GM18520 (cell line): ENCODE results near the gene CACNA1B.
"Not testable (repeated sequence)": the region's sequence is repeated elsewhere in the genome, so short reads cannot be mapped to it uniquely, and the experiment has no call there.

Experiments used
- ATAC-seq: cut with Tn5 transposase; IDR thresholded peaks from one replicate; pipeline ENCODE4 v1.9.1; 2021; ENCODE audit not compliant: unreplicated experiment

The CACNA1B gene

DNA sequence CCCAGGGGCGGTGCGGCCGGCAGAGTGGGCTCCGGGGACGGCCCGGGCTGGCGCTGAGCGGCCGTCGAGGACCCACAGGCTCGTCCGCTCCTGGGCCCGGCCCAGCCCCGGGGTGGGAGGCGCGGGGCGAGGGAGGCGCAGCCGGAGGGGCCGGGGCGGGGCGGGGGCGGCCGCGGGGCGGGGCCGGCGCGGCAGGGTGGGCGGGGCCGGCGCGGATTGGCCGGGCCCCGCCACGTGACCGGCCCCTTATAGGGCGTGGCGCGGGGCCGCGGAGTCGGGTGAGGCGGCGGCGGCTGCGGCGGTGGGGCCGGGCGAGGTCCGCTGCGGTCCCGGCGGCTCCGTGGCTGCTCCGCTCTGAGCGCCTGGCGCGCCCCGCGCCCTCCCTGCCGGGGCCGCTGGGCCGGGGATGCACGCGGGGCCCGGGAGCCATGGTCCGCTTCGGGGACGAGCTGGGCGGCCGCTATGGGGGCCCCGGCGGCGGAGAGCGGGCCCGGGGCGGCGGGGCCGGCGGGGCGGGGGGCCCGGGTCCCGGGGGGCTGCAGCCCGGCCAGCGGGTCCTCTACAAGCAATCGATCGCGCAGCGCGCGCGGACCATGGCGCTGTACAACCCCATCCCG is at the start of gene CACNA1B:
TSS of gene CACNA1B (plus strand) at position 277 of the 617 bp plus-strand sequence. CDS start at position 429, 152 bp downstream.
- ATAC-seq: not testable (repeated sequence)

- ATAC-seq: no peak
These were observed 49.6 kb upstream of the CACNA1B start for GRCh38 chr9:137827908-137828526.

GRCh38 chr9:137828527-137829259 is 48.9 kb upstream of the CACNA1B start:
- ATAC-seq: no peak

GRCh38 chr9:137829260-137829996 is 48.2 kb upstream of the CACNA1B start:
- no peak for ATAC-seq

- no peak for ATAC-seq
These were observed 45.3 kb upstream of the CACNA1B start for GRCh38 chr9:137832191-137832700.

- ATAC-seq: no peak
These were observed 44.6 kb upstream of the CACNA1B start for GRCh38 chr9:137832830-137833590.

GRCh38 chr9:137833721-137834613 is 43.6 kb upstream of the CACNA1B start:
- ATAC-seq: no peak

- no peak for ATAC-seq
These were observed 42.6 kb upstream of the CACNA1B start for GRCh38 chr9:137834846-137835546.

- ATAC-seq: no peak
These were observed 41.3 kb upstream of the CACNA1B start for GRCh38 chr9:137836151-137836830.

DNA sequence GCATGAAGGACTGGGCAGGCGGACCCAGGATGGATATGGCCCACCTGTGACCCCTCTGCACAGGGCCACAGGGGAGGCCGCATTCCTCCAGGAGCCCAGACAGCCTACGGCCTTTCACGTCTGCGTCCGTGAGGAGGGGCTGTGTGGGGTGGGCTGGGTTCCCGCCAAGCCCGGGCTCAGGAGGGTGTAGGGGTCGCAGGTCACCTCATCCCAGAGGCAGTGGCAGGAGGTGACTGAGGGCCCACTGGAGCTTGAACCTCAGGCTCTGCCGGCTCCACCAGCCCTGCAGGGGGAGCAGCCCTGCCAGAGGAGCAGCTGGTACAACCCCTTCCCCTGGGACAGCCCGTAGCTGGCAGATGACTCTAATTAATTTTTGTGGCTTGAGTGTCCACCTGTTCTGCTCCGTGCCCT is 40.7 kb upstream of the CACNA1B start:
- no peak for ATAC-seq

DNA sequence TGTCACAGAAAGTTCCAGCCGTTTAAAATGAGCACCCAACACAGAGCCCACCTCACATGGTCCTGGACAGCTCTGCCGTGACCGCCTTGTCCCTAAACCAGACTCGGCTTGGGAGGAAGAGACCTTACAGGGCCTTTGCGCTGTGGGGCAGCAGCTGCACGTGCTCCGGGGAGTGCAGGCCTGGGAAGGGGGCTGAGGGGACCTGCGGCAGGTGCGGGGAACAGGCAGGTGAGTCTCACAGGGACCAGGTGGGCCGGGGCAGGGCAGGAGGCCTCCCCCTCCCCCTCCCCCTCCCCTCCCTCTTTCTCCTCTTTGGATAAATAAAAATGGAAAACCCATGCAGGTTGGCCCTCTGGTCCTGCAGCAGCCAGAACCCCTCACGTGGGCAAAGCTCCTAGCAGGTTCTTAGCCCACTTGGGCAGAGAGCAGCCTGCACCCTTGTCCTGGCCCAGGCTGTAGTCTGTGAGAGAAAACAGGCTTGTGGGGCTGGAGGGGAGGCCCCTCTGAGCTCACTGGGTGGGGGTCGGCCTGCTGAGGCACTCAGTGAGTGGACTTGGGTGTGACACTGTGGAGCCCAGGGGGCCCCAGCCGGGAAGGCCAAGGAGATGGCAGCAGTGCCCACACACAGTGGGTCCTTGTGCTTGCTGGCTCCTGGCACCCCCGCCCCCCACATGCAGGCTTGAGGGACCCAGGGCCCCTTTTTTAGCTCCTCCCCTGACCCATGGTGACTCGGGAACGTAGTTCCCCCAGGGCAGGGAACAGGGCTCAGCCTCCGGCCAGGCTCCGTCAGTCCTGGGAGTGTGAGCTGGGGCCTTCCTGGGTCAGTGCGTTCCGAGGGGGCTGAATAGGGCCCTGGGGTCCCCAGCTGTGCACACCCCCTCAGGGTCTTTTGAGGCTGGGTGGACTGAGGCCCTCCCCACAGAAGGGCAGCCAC is 40.0 kb upstream of the CACNA1B start:
- no peak for ATAC-seq

DNA sequence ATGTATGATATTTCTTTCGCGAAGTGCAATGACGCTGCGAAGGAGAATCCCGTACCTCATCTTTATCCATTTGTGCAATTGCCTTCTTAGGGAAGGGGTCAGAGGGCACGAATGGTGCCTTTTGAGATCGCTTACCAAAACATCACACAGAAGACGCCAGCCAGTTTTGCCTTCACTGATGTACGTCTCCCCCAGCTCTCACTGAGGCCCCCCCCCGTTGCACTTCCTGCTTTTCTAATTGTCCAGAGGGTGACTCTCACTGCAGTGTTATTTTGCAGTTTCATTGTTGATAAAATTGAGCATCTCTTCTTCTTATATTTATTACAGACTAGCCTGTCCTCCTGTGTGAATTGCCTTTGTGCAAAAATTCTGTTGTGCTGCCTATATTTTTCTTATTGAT is 39.0 kb upstream of the CACNA1B start:
- no peak for ATAC-seq

DNA sequence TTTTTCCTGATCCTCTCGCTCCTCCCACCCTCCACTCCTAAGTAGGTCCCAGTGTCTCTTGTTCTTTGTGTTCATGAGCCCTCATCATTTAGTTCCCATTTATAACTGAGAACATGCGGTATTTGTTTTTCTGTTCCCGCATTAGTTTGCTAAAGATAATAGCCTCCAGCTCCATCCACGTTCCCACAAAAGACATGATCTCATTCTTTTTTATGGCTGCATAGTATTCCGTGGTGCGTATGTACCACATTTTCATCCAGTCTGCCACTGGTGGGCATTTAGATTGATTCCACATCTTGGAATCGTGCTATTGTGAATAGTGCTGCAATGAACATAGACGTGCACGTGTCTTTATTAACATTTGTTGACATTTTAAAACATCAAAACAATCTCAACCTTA is 34.2 kb upstream of the CACNA1B start:
- no peak for ATAC-seq

DNA sequence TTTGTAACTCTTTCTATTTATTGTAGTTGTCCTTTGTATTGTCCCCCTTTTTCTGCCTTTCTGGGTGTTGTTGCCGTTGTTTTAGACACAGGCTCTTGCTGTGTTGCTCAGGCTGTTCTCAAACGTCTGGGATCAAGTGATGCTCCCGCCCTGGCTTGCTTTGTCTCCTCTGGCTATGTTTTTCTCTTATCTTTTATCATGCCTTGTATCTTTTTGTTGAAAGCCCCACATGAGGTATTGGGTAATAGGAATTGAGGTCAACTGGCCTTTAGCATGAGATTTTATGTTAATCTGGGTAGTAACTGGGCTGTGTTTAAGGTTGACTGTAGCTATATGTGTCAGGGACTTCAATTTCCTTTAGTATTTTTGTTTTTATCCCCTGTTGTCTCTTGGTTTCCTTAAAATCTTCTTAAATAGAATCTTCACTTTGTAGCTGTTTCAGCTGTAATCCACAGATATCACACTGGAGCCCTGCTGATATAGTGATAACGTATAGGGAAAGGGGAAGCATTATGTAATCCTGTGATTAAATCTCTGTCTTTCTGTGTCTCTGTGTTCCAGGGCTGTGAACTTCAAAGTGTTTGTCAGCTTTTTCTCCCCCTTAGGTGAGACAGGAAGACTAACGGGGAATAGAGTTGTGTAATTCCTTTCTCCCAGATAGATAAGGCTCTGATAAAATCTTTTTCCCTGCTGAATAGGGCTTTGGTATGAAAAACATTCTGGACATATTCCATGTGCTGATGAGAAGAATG is 25.9 kb upstream of the CACNA1B start:
- no peak for ATAC-seq

- no peak for ATAC-seq
These were observed 24.1 kb upstream of the CACNA1B start for GRCh38 chr9:137853392-137853995.

DNA sequence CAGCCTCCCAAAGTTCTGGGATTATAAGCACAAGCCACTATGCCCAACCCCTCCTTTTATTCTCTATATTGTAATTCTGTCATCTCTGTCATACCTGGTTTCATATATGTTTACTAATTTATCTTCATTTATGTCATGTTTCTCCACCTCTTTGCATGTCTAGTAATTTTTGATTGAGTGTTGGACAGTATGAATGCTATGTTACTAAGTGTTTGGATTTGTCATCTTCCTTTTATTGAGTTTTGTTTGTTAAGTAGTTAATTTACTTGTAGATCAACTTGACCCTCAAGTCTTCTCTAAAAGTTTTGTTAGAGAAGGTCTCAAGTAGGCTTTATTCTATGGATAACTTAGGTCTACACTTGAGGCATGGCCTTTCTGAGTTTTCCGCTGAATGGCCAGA is 17.2 kb upstream of the CACNA1B start:
- ATAC-seq: no peak
